ENCODE measurements around the gene GIMAP6.
"Not testable (repeated sequence)": the region's sequence is repeated elsewhere in the genome, so short reads cannot be mapped to it uniquely, and the experiment has no call there.

Gene GIMAP6

GRCh38 chr7:150631866-150632864 lies at the start of gene GIMAP6:
Gene GIMAP6 (minus strand): TSS chr7:150632385. CDS start chr7:150630142, 2,243 bp downstream.
- no peak for DNase-seq (ENCODE audit: low spot score)

- not testable (repeated sequence) for DNase-seq (ENCODE audit: low spot score)
Observed at GRCh38 chr7:150680364-150680763, 48.2 kb upstream of the GIMAP6 start.

GRCh38 chr7:150678601-150679000 lies 46.4 kb upstream of the GIMAP6 start:
- not testable (repeated sequence) for DNase-seq (ENCODE audit: low spot score)

- not testable (repeated sequence) for DNase-seq (ENCODE audit: low spot score)
Observed at GRCh38 chr7:150676854-150677253, 44.7 kb upstream of the GIMAP6 start.

- DNase-seq (ENCODE audit: low spot score), result not testable (repeated sequence)
Observed at GRCh38 chr7:150676276-150676675, 44.1 kb upstream of the GIMAP6 start.

GRCh38 chr7:150675714-150676113 lies 43.5 kb upstream of the GIMAP6 start:
- DNase-seq (ENCODE audit: low spot score), result no peak

GRCh38 chr7:150671798-150672585 lies 39.8 kb upstream of the GIMAP6 start:
- DNase-seq (ENCODE audit: low spot score), result not testable (repeated sequence)

GRCh38 chr7:150668977-150669376 lies 36.8 kb upstream of the GIMAP6 start:
- no peak for DNase-seq (ENCODE audit: low spot score)

GRCh38 chr7:150668472-150668911 lies 36.3 kb upstream of the GIMAP6 start:
- DNase-seq (ENCODE audit: low spot score), result no peak

GRCh38 chr7:150666412-150666811 lies 34.2 kb upstream of the GIMAP6 start:
- no peak for DNase-seq (ENCODE audit: low spot score)

GRCh38 chr7:150665896-150666295 lies 33.7 kb upstream of the GIMAP6 start:
- no peak for DNase-seq (ENCODE audit: low spot score)

GRCh38 chr7:150665089-150665748 lies 33.0 kb upstream of the GIMAP6 start:
- DNase-seq (ENCODE audit: low spot score), result no peak

GRCh38 chr7:150663802-150664494 lies 31.8 kb upstream of the GIMAP6 start:
- no peak for DNase-seq (ENCODE audit: low spot score)

GRCh38 chr7:150662821-150663220 lies 30.6 kb upstream of the GIMAP6 start:
- DNase-seq (ENCODE audit: low spot score), result not testable (repeated sequence)

GRCh38 chr7:150660939-150661613 lies 28.9 kb upstream of the GIMAP6 start:
- no peak for DNase-seq (ENCODE audit: low spot score)

GRCh38 chr7:150657526-150657925 lies 25.3 kb upstream of the GIMAP6 start:
- DNase-seq (ENCODE audit: low spot score), result no peak

GRCh38 chr7:150656047-150656446 lies 23.9 kb upstream of the GIMAP6 start:
- DNase-seq (ENCODE audit: low spot score), result no peak

GRCh38 chr7:150654692-150655091 lies 22.5 kb upstream of the GIMAP6 start:
- no peak for DNase-seq (ENCODE audit: low spot score)

GRCh38 chr7:150649080-150649385 lies 16.8 kb upstream of the GIMAP6 start:
- DNase-seq (ENCODE audit: low spot score), result no peak

- DNase-seq (ENCODE audit: low spot score), result no peak
Observed at GRCh38 chr7:150648353-150649079, 16.3 kb upstream of the GIMAP6 start.
